Prostate gland (tissue), 2 donors: ENCODE results near the gene RGS7. TPM values are rescaled to one million over a fixed set of nuclear protein-coding genes. Genes with fewer than 3 reads are reported as not detected.
A peak's percentile ranks its signal among the peaks of the same experiment; 100 is the strongest.

ENCODE experiments used
- DNase-seq: peaks from one replicate; pipeline ENCODE4 v3.0.0-alpha.2; 2019; ENCODE audit warnings: low spot score
- H3K27ac ChIP-seq, 2 donors: fragments of 200-600 bp; sonication (generic); 2 replicates each; pipeline ENCODE4 v1.5.1; 2017 to 2019
- H3K27me3 ChIP-seq: fragments of 200-600 bp; sonication (generic); replicated peaks from 2 replicates; pipeline ENCODE4 v1.5.1; 2019; ENCODE audit not compliant: insufficient read depth
- H3K36me3 ChIP-seq, 2 donors: fragments of 200-600 bp; sonication (generic); 1 replicate in 1 of 2; 2 replicates in 1 of 2; pipeline versions ENCODE4 v1.5.1 to v1.8.1; 2017 to 2019
- H3K4me1 ChIP-seq: fragments of 200-600 bp; sonication (generic); replicated peaks from 2 replicates; pipeline ENCODE4 v1.5.1; 2019
- H3K4me3 ChIP-seq, 2 donors: fragments of 200-600 bp; sonication (generic); 2 replicates each; pipeline ENCODE4 v1.5.1; 2017 to 2019
- H3K9me3 ChIP-seq: fragments of 200-600 bp; sonication (generic); 2 replicates; pipeline ENCODE4 v1.5.1; 2017
- POLR2A ChIP-seq: fragments of 450-650 bp; IDR thresholded peaks from one replicate; pipeline ENCODE4 v1.6.1; 2016; ENCODE audit warnings: antibody characterized with exemption, mild to moderate bottlenecking
- POLR2AphosphoS5 ChIP-seq: sonication (generic); formaldehyde crosslinking; IDR thresholded peaks from one replicate; pipeline ENCODE4 v1.6.1; 2017; ENCODE audit warnings: antibody characterized with exemption
- WGBS: methylation state at CpG from one replicate; pipeline ENCODE4 v1.1.5; 2018; 5-methylcytosine and 5-hydroxymethylcytosine counted together
- intact Hi-C: fragments of 100-400 bp; cut with DNase I; formaldehyde crosslinking; loops from one replicate; pipeline ENCODE4 v1.14.2; 2022
- total RNA-seq, 2 donors: library from RNA; depleted of rRNA; stranded (reverse); fragments of >200 nt; gene quantifications; one replicate each; pipeline ENCODE4 v1.1.0, GENCODE V29; 2016
- TF ChIP-seq, protein P1 (sequence below), 4 experiments: fragments of 200-600 bp in 2 of 4; fragments of 450-650 bp in 2 of 4; sonication (generic) in 2 of 4; IDR thresholded peaks; 1 replicate in 3 of 4; 2 replicates in 1 of 4; pipeline ENCODE4 v1.5.1; 2016 to 2019; ENCODE audit warnings: antibody characterized with exemption in 4 of 4, mild to moderate bottlenecking in 2 of 4, moderate library complexity in 2 of 4

The RGS7 gene
- total RNA-seq, 2 donors from 2014 or later = 0.32 to 1.3 TPM

DNA sequence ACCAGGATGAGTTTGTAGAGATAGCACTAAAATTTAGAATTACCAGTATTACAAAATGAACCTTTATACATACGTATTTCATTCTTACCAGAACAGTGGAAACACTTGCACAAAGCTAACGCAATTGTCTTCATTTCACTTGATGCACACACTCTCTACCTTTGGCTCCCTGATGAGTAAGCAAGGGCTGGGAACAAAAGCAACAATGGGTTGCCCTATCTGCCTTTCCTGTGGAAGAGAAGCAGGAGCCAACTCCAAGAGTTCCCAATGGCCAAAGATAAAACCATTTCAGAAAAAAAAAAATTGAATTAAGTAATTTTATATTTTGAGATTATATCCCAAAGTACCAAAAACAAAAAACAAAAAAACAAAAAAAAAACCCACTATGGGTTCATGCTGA lies 401.0 kb downstream of the RGS7 start:
- intact Hi-C loops = no loop called here
- no peaks in the 10 kb centered on the region for H3K9me3 ChIP-seq
- H3K4me3 ChIP-seq = no peak overlapping the region
- H3K36me3 ChIP-seq = no peaks in the 10 kb centered on the region
- TF ChIP-seq, protein P1, sequence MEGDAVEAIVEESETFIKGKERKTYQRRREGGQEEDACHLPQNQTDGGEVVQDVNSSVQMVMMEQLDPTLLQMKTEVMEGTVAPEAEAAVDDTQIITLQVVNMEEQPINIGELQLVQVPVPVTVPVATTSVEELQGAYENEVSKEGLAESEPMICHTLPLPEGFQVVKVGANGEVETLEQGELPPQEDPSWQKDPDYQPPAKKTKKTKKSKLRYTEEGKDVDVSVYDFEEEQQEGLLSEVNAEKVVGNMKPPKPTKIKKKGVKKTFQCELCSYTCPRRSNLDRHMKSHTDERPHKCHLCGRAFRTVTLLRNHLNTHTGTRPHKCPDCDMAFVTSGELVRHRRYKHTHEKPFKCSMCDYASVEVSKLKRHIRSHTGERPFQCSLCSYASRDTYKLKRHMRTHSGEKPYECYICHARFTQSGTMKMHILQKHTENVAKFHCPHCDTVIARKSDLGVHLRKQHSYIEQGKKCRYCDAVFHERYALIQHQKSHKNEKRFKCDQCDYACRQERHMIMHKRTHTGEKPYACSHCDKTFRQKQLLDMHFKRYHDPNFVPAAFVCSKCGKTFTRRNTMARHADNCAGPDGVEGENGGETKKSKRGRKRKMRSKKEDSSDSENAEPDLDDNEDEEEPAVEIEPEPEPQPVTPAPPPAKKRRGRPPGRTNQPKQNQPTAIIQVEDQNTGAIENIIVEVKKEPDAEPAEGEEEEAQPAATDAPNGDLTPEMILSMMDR (IDR thresholded peaks at IDR 0.05) = no peak
- no peak for TF ChIP-seq POLR2A
- no peak for TF ChIP-seq POLR2AphosphoS5
- no peaks in the 10 kb centered on the region for H3K4me1 ChIP-seq
- WGBS = 48% methylated on average over 2 of the region's 2 CpGs
- no peak for DNase-seq
- no peaks in the 10 kb centered on the region for H3K27me3 ChIP-seq
- H3K27ac ChIP-seq = no peak overlapping the region

DNA sequence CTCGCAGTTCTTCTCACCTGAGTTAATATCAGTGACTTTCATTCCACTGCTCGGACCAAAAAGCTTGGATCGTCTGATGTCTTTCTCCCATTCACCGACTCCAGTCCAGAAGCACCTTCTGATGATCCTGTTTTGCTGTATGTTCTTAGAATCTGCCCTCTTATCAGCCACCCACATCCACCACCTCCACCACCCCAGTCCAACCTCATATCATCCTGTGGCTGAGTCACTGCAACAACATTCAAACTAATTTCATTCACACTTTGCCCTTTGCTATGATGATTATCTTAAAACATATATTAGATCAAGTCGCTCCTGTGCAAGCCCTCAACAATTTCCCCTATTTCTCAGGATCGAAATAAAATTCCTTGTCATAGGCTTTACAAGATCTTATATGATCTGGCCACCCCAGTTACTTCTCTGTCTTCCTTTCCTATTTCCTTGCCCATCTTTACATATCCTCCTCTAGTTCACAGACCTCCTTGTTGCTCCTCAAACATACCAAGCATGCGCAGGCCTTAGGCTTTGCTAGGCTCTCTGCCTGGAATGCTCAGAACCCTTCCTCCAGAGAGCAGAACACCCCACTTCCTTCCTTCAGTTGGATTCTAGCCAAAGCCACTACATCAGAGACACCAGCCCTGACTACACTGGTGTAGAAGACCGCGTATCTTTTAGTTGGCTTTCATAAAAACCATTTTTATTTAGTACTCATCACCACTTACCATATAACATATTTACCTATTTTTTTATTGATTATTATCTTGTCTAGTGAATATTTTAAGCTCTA lies 409.4 kb downstream of the RGS7 start:
- no peak for DNase-seq
- WGBS = 90% methylated on average over 9 of the region's 9 CpGs
- H3K36me3 ChIP-seq = no peaks in the 10 kb centered on the region
- intact Hi-C loops = no loop called here
- no peak overlapping the region for H3K27ac ChIP-seq
- H3K27me3 ChIP-seq = no peaks in the 10 kb centered on the region
- H3K4me3 ChIP-seq = no peak overlapping the region
- H3K9me3 ChIP-seq = no peaks in the 10 kb centered on the region
- no peaks in the 10 kb centered on the region for H3K4me1 ChIP-seq
- no peak for TF ChIP-seq POLR2A
- no peak for TF ChIP-seq POLR2AphosphoS5
- TF ChIP-seq, protein P1 (IDR thresholded peaks at IDR 0.05) = no peak

GRCh38 chr1:240946926-240947325 lies 410.1 kb downstream of the RGS7 start:
- TF ChIP-seq POLR2AphosphoS5 = no peak
- TF ChIP-seq, protein P1 (IDR thresholded peaks at IDR 0.05) = peak in 3 of 4 experiments; percentile 41 to 47 (median 44)
- no peak for TF ChIP-seq POLR2A
- WGBS = 73% methylated on average over 2 of the region's 2 CpGs
- H3K4me3 ChIP-seq = no peak overlapping the region
- peak; percentile 14 for DNase-seq
- H3K27me3 ChIP-seq = no peaks in the 10 kb centered on the region
- H3K36me3 ChIP-seq = no peaks in the 10 kb centered on the region
- no peaks in the 10 kb centered on the region for H3K4me1 ChIP-seq
- intact Hi-C loops = no loop called here
- H3K27ac ChIP-seq = no peak overlapping the region
- no peaks in the 10 kb centered on the region for H3K9me3 ChIP-seq

- Histone ChIP-seq H3K4me3 (no peak overlapping the region), H3K9me3 (no peaks in the 10 kb centered on the region), H3K36me3 (no peaks in the 10 kb centered on the region), H3K4me1 (no peaks in the 10 kb centered on the region), H3K27ac (no peak overlapping the region), H3K27me3 (no peaks in the 10 kb centered on the region)
- TF ChIP-seq, protein P1 (IDR thresholded peaks at IDR 0.05) = no peak
- no peak for TF ChIP-seq POLR2A
- TF ChIP-seq POLR2AphosphoS5 = no peak
- no peak for DNase-seq
- WGBS = 93% methylated on average over 4 of the region's 4 CpGs
- intact Hi-C loops = no loop called here
Observed at GRCh38 chr1:240942901-240943300, 414.1 kb downstream of the RGS7 start.
